Body of pancreas (tissue), 4 donors: ENCODE results near the gene TMEM186.

Experiments used
- CTCF ChIP-seq, 7 experiments: fragments of 450-650 bp in 4 of 7; fragments of 200-600 bp in 3 of 7; sonication (generic) in 3 of 7; IDR thresholded peaks; one replicate each; pipeline ENCODE4 v1.5.1; 2016 to 2019; ENCODE audit warnings: antibody characterized with exemption in 7 of 7
- POLR2A ChIP-seq, 3 donors: fragments of 450-650 bp; IDR thresholded peaks; one replicate each; pipeline ENCODE4 v1.6.1; 2016; ENCODE audit warnings: antibody characterized with exemption in 3 of 3, mild to moderate bottlenecking in 2 of 3

GRCh38 chr16:8795091-8795490 lies 2.3 kb downstream of the TMEM186 start:
- TF ChIP-seq POLR2A (IDR thresholded peaks at IDR 0.05) (no peak), CTCF (IDR thresholded peaks at IDR 0.05) (no peak)
